Measurements from ENCODE around the gene CITED2. TPM values are rescaled to one million over a fixed set of nuclear protein-coding genes. Genes with fewer than 3 reads are reported as not detected.

The CITED2 gene
- total RNA-seq, 1 experiment from 2014 or later = 46.1 TPM

DNA sequence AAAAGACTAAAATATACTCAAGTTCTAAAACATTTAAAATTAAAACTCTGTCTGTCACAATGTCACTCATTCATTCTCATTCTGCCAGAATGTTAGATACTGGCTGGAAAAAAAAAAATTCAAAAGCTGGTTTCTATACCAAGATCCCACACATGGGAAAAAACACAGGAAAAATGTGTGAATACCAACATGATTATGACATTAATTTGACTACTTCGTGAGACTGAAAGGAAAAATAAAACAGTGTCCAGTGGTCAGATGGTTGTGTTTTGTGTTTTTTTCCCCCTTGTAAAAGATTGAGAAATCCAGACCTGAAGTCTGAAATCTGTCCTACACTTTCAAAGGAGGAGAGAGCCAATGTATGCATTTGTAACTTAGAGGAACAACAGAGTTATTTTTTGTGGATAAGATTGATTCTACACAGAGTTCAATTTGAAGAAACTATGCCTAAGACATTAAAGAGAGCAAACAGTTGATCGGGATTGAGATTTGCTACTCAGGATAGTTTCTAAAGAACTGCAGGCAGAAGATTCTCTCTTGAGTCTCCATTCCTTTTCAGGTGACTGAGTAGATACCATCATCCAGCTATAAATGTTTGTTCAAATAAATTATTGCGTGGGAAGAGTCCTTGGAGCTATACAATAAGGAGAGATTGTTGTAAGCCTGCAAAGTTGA lies 43.5 kb downstream of the CITED2 start:
- Histone ChIP-seq H3K27ac (ENCODE audit: low read depth, low read length) (no peak overlapping the region), H2AFZ (ENCODE audit: low read depth, low read length, poor library complexity, severe bottlenecking) (no peak overlapping the region), H3K9me2 (ENCODE audit: insufficient read depth) (no peaks in the 10 kb centered on the region), H3K4me3 (replicated peaks in 1 of 2; ENCODE audit: low read depth in 1 of 2, low read length in 2 of 2) (no peak overlapping the region), H3K9me3 (ENCODE audit: control insufficient read depth in 1 of 2, insufficient read depth in 1 of 2, low read depth in 1 of 2, low read length in 2 of 2) (no peaks in the 10 kb centered on the region), H4K20me1 (ENCODE audit: insufficient read depth) (no peaks in the 10 kb centered on the region), H3K9ac (ENCODE audit: low read length) (no peak overlapping the region), H3K27me3 (ENCODE audit: insufficient read depth, low read length) (no peaks in the 10 kb centered on the region), H3K36me3 (ENCODE audit: control insufficient read depth in 1 of 2, insufficient read depth in 2 of 2, low read length in 2 of 2) (no peaks in the 10 kb centered on the region), H3K4me1 (ENCODE audit: control insufficient read depth in 1 of 2, insufficient read depth in 2 of 2, low read length in 2 of 2) (no peaks in the 10 kb centered on the region), H3K4me2 (ENCODE audit: low read length) (no peak overlapping the region), H3K79me2 (ENCODE audit: insufficient read depth, low read length) (no peaks in the 10 kb centered on the region)
- no peak for ATAC-seq
- no peak for DNase-seq (ENCODE audit: low read depth, low spot score)
- intact Hi-C loops (cut with micrococcal nuclease) = no loop called here
- CTCF ChIA-PET = no interaction called here
- RAD21 ChIA-PET (ENCODE audit: low non-redundant PET in 1 of 2, low total read pairs in 2 of 2, uncharacterized antibody in 2 of 2, unreplicated experiment in 2 of 2) = no interaction called here
- BruUV-seq (replicated peaks) = no TSS peak
- POLR2A ChIA-PET = no interaction called here
- TF ChIP-seq SP1 (IDR thresholded peaks at IDR 0.05; ENCODE audit: low read depth) (no peak), ZFX (IDR thresholded peaks at IDR 0.05) (no peak), EGR1 (IDR thresholded peaks at IDR 0.05; ENCODE audit: low read depth) (no peak), TCF7L2 (IDR thresholded peaks at IDR 0.05; ENCODE audit: borderline replicate concordance, extremely low read depth, insufficient read depth, insufficient read length) (no peak), POLR2AphosphoS5 (IDR thresholded peaks at IDR 0.05; ENCODE audit: low read depth, low read length) (no peak), CEBPB (IDR thresholded peaks at IDR 0.05; ENCODE audit: low read depth) (no peak), POLR2A (IDR thresholded peaks at IDR 0.05; ENCODE audit: borderline replicate concordance, extremely low read depth, insufficient read depth, insufficient read length) (no peak)
- TF ChIP-seq, protein P1, sequence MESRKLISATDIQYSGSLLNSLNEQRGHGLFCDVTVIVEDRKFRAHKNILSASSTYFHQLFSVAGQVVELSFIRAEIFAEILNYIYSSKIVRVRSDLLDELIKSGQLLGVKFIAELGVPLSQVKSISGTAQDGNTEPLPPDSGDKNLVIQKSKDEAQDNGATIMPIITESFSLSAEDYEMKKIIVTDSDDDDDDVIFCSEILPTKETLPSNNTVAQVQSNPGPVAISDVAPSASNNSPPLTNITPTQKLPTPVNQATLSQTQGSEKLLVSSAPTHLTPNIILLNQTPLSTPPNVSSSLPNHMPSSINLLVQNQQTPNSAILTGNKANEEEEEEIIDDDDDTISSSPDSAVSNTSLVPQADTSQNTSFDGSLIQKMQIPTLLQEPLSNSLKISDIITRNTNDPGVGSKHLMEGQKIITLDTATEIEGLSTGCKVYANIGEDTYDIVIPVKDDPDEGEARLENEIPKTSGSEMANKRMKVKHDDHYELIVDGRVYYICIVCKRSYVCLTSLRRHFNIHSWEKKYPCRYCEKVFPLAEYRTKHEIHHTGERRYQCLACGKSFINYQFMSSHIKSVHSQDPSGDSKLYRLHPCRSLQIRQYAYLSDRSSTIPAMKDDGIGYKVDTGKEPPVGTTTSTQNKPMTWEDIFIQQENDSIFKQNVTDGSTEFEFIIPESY (IDR thresholded peaks at IDR 0.05; ENCODE audit: extremely low read depth, insufficient replicate concordance, low read length) = no peak
- TF ChIP-seq, protein P2, sequence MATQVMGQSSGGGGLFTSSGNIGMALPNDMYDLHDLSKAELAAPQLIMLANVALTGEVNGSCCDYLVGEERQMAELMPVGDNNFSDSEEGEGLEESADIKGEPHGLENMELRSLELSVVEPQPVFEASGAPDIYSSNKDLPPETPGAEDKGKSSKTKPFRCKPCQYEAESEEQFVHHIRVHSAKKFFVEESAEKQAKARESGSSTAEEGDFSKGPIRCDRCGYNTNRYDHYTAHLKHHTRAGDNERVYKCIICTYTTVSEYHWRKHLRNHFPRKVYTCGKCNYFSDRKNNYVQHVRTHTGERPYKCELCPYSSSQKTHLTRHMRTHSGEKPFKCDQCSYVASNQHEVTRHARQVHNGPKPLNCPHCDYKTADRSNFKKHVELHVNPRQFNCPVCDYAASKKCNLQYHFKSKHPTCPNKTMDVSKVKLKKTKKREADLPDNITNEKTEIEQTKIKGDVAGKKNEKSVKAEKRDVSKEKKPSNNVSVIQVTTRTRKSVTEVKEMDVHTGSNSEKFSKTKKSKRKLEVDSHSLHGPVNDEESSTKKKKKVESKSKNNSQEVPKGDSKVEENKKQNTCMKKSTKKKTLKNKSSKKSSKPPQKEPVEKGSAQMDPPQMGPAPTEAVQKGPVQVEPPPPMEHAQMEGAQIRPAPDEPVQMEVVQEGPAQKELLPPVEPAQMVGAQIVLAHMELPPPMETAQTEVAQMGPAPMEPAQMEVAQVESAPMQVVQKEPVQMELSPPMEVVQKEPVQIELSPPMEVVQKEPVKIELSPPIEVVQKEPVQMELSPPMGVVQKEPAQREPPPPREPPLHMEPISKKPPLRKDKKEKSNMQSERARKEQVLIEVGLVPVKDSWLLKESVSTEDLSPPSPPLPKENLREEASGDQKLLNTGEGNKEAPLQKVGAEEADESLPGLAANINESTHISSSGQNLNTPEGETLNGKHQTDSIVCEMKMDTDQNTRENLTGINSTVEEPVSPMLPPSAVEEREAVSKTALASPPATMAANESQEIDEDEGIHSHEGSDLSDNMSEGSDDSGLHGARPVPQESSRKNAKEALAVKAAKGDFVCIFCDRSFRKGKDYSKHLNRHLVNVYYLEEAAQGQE (IDR thresholded peaks at IDR 0.05; ENCODE audit: low read depth) = no peak

Data from HCT116 (cell line).